MG63 (cell line): ENCODE data around the gene WWOX. TPM values are rescaled to one million over a fixed set of nuclear protein-coding genes. Genes with fewer than 3 reads are reported as not detected.

Experiments
- DNase-seq: peaks from one replicate; pipeline ENCODE4 v3.0.0-alpha.2; 2020
- H3K27me3 ChIP-seq: fragments of 250-450 bp; sonication (Bioruptor Pico); 2 replicates; pipeline ENCODE4 v1.5.1; 2020; ENCODE audit warnings: mild to moderate bottlenecking, moderate library complexity
- H3K36me3 ChIP-seq: fragments of 250-450 bp; sonication (Bioruptor Pico); 2 replicates; pipeline ENCODE4 v1.5.1; 2020; ENCODE audit warnings: mild to moderate bottlenecking, moderate library complexity
- H3K4me3 ChIP-seq: fragments of 250-450 bp; sonication (Bioruptor Pico); 2 replicates; pipeline ENCODE4 v1.5.1; 2020; ENCODE audit warnings: mild to moderate bottlenecking, moderate library complexity
- H3K9me3 ChIP-seq: fragments of 250-450 bp; sonication (Bioruptor Pico); 2 replicates; pipeline ENCODE4 v1.5.1; 2020; ENCODE audit warnings: mild to moderate bottlenecking, moderate library complexity
- total RNA-seq: library from RNA; depleted of rRNA; stranded (reverse); fragments of >200 nt; shearing (Covaris generic); gene quantifications from 2 replicates; pipeline ENCODE4 v1.2.3, GENCODE V29; 2014; ENCODE audit warnings: low replicate concordance

WWOX gene
- total RNA-seq, 1 experiment from 2014 or later, result 11.4 TPM

GRCh38 chr16:78903843-78904242 is 804.4 kb downstream of the WWOX start:
- Histone ChIP-seq H3K4me3 (no peak overlapping the region), H3K36me3 (no peaks in the 10 kb centered on the region), H3K9me3 (no peaks in the 10 kb centered on the region), H3K27me3 (no peaks in the 10 kb centered on the region)
- DNase-seq, result no peak

GRCh38 chr16:78906135-78906534 is 806.7 kb downstream of the WWOX start:
- DNase-seq, result no peak
- Histone ChIP-seq H3K36me3 (no peaks in the 10 kb centered on the region), H3K9me3 (no peaks in the 10 kb centered on the region), H3K27me3 (no peaks in the 10 kb centered on the region), H3K4me3 (no peak overlapping the region)

GRCh38 chr16:78909226-78909625 is 809.8 kb downstream of the WWOX start:
- DNase-seq, result no peak
- Histone ChIP-seq H3K4me3 (no peak overlapping the region), H3K36me3 (no peaks in the 10 kb centered on the region), H3K27me3 (no peaks in the 10 kb centered on the region), H3K9me3 (no peaks in the 10 kb centered on the region)

GRCh38 chr16:78915811-78916345 is 816.4 kb downstream of the WWOX start:
- H3K4me3 ChIP-seq, result no peak overlapping the region
- no peaks in the 10 kb centered on the region for H3K9me3 ChIP-seq
- no peaks in the 10 kb centered on the region for H3K27me3 ChIP-seq
- DNase-seq, result no peak
- no peaks in the 10 kb centered on the region for H3K36me3 ChIP-seq

- H3K27me3 ChIP-seq, result no peaks in the 10 kb centered on the region
- no peaks in the 10 kb centered on the region for H3K36me3 ChIP-seq
- H3K4me3 ChIP-seq, result no peak overlapping the region
- DNase-seq, result no peak
- H3K9me3 ChIP-seq, result no peaks in the 10 kb centered on the region
These were observed 817.6 kb downstream of the WWOX start for GRCh38 chr16:78916928-78917545.

- DNase-seq, result no peak
- no peaks in the 10 kb centered on the region for H3K27me3 ChIP-seq
These were observed 819.4 kb downstream of the WWOX start for GRCh38 chr16:78918805-78919305.

GRCh38 chr16:78919852-78920251 is 820.4 kb downstream of the WWOX start:
- Histone ChIP-seq H3K4me3 (no peak overlapping the region), H3K9me3 (no peaks in the 10 kb centered on the region), H3K27me3 (no peaks in the 10 kb centered on the region), H3K36me3 (no peaks in the 10 kb centered on the region)
- DNase-seq, result no peak

More at GRCh38 chr16:78918805-78919305, 819.4 kb downstream of the WWOX start:
- no peak overlapping the region for H3K4me3 ChIP-seq
- H3K9me3 ChIP-seq, result no peaks in the 10 kb centered on the region
- no peaks in the 10 kb centered on the region for H3K36me3 ChIP-seq

- H3K36me3 ChIP-seq, result no peaks in the 10 kb centered on the region
- DNase-seq, result no peak
- no peaks in the 10 kb centered on the region for H3K27me3 ChIP-seq
- no peak overlapping the region for H3K4me3 ChIP-seq
- no peaks in the 10 kb centered on the region for H3K9me3 ChIP-seq
These were observed 821.2 kb downstream of the WWOX start for GRCh38 chr16:78920621-78921020.

- no peaks in the 10 kb centered on the region for H3K36me3 ChIP-seq
- H3K4me3 ChIP-seq, result no peak overlapping the region
- no peaks in the 10 kb centered on the region for H3K9me3 ChIP-seq
- H3K27me3 ChIP-seq, result no peaks in the 10 kb centered on the region
- DNase-seq, result no peak
These were observed 825.8 kb downstream of the WWOX start for GRCh38 chr16:78925083-78925767.

GRCh38 chr16:78926723-78927210 is 827.3 kb downstream of the WWOX start:
- Histone ChIP-seq H3K27me3 (no peaks in the 10 kb centered on the region), H3K9me3 (no peaks in the 10 kb centered on the region), H3K36me3 (no peaks in the 10 kb centered on the region), H3K4me3 (no peak overlapping the region)
- DNase-seq, result no peak

GRCh38 chr16:78927766-78928165 is 828.3 kb downstream of the WWOX start:
- no peak for DNase-seq

GRCh38 chr16:78929841-78930240 is 830.4 kb downstream of the WWOX start:
- no peaks in the 10 kb centered on the region for H3K36me3 ChIP-seq
- no peaks in the 10 kb centered on the region for H3K27me3 ChIP-seq
- H3K4me3 ChIP-seq, result no peak overlapping the region
- H3K9me3 ChIP-seq, result no peaks in the 10 kb centered on the region
- DNase-seq, result no peak

More at GRCh38 chr16:78927766-78928165, 828.3 kb downstream of the WWOX start:
- Histone ChIP-seq H3K36me3 (no peaks in the 10 kb centered on the region), H3K9me3 (no peaks in the 10 kb centered on the region), H3K4me3 (no peak overlapping the region), H3K27me3 (no peaks in the 10 kb centered on the region)

GRCh38 chr16:78930561-78930960 is 831.1 kb downstream of the WWOX start:
- Histone ChIP-seq H3K27me3 (no peaks in the 10 kb centered on the region), H3K4me3 (no peak overlapping the region), H3K36me3 (no peaks in the 10 kb centered on the region), H3K9me3 (no peaks in the 10 kb centered on the region)
- DNase-seq, result no peak

GRCh38 chr16:78931267-78931666 is 831.8 kb downstream of the WWOX start:
- Histone ChIP-seq H3K36me3 (no peaks in the 10 kb centered on the region), H3K9me3 (no peaks in the 10 kb centered on the region), H3K4me3 (no peak overlapping the region), H3K27me3 (no peaks in the 10 kb centered on the region)
- no peak for DNase-seq

- no peak for DNase-seq
- Histone ChIP-seq H3K27me3 (no peaks in the 10 kb centered on the region), H3K36me3 (no peaks in the 10 kb centered on the region), H3K9me3 (no peaks in the 10 kb centered on the region), H3K4me3 (no peak overlapping the region)
These were observed 832.2 kb downstream of the WWOX start for GRCh38 chr16:78931678-78932077.

- Histone ChIP-seq H3K4me3 (no peak overlapping the region), H3K27me3 (no peaks in the 10 kb centered on the region), H3K9me3 (no peaks in the 10 kb centered on the region), H3K36me3 (no peaks in the 10 kb centered on the region)
- no peak for DNase-seq
These were observed 833.0 kb downstream of the WWOX start for GRCh38 chr16:78932355-78932943.

GRCh38 chr16:78936060-78936459 is 836.6 kb downstream of the WWOX start:
- Histone ChIP-seq H3K9me3 (no peaks in the 10 kb centered on the region), H3K36me3 (no peaks in the 10 kb centered on the region), H3K27me3 (no peaks in the 10 kb centered on the region), H3K4me3 (no peak overlapping the region)
- DNase-seq, result no peak
